Astrocyte (in vitro differentiated cells and primary cell): Measurements from ENCODE around the gene SPOCK2. TPM values are rescaled to one million over a fixed set of nuclear protein-coding genes. Genes with fewer than 3 reads are reported as not detected.

Source experiments
- DNase-seq: peaks from one replicate; pipeline ENCODE4 v3.0.0-alpha.2; 2010; ENCODE audit warnings: low read depth
- FAIRE-seq: peaks from 2 replicates; lab custom pipeline; 2011; peaks lifted over from hg19 to GRCh38; lab: Jason Lieb, UNC
- H2AFZ ChIP-seq: 2 replicates; pipeline ENCODE4 v1.6.0; 2012; ENCODE audit warnings: low read depth, low read length, inconsistent platforms
- H3K27ac ChIP-seq: 2 replicates; pipeline ENCODE4 v1.5.1; 2011; ENCODE audit warnings: low read depth, low read length, inconsistent platforms
- H3K27me3 ChIP-seq: 2 replicates; pipeline ENCODE4 v1.6.0; 2011; ENCODE audit warnings: low read length, inconsistent platforms; ENCODE audit not compliant: insufficient read depth
- H3K36me3 ChIP-seq: 2 replicates; pipeline ENCODE4 v1.5.1; 2011; ENCODE audit warnings: low read length, inconsistent platforms; ENCODE audit not compliant: insufficient read depth
- H3K4me1 ChIP-seq: 2 replicates; pipeline ENCODE4 v1.5.1; 2011; ENCODE audit warnings: low read length, inconsistent platforms; ENCODE audit not compliant: insufficient read depth
- H3K4me2 ChIP-seq: 2 replicates; pipeline ENCODE4 v1.6.0; 2012; ENCODE audit warnings: low read length, inconsistent platforms
- H3K4me3 ChIP-seq: 2 replicates; pipeline ENCODE4 v1.5.1; 2011; ENCODE audit warnings: low read depth, mild to moderate bottlenecking, low read length, inconsistent platforms; ENCODE audit not compliant: insufficient read depth
- H3K79me2 ChIP-seq: 2 replicates; pipeline ENCODE4 v1.6.0; 2012; ENCODE audit warnings: mild to moderate bottlenecking, low read length, inconsistent platforms; ENCODE audit not compliant: insufficient read depth
- H3K9ac ChIP-seq: 2 replicates; pipeline ENCODE4 v1.6.0; 2012; ENCODE audit warnings: mild to moderate bottlenecking, low read length, inconsistent platforms
- H3K9me3 ChIP-seq: 2 replicates; pipeline ENCODE4 v1.5.1; 2012; ENCODE audit warnings: low read depth, mild to moderate bottlenecking, low read length, inconsistent platforms; ENCODE audit not compliant: insufficient read depth
- H4K20me1 ChIP-seq: 2 replicates; pipeline ENCODE4 v1.6.0; 2012; ENCODE audit warnings: low read length, inconsistent platforms; ENCODE audit not compliant: insufficient read depth
- H3K27ac Mint-ChIP-seq: one replicate; pipeline ENCODE4 v1.8.0; 2021; ENCODE audit warnings: mild to moderate bottlenecking, mixed read lengths; ENCODE audit not compliant: unreplicated experiment
- H3K27me3 Mint-ChIP-seq: one replicate; pipeline ENCODE4 v1.8.0; 2021; ENCODE audit warnings: low read depth, mixed read lengths; ENCODE audit not compliant: unreplicated experiment
- H3K36me3 Mint-ChIP-seq: one replicate; pipeline ENCODE4 v1.8.0; 2021; ENCODE audit warnings: low read depth, mixed read lengths; ENCODE audit not compliant: unreplicated experiment
- H3K4me1 Mint-ChIP-seq: one replicate; pipeline ENCODE4 v1.8.0; 2021; ENCODE audit warnings: low read depth, mixed read lengths; ENCODE audit not compliant: unreplicated experiment
- H3K4me3 Mint-ChIP-seq: one replicate; pipeline ENCODE4 v1.8.0; 2021; ENCODE audit warnings: mild to moderate bottlenecking, moderate library complexity, mixed read lengths; ENCODE audit not compliant: unreplicated experiment
- H3K9me3 Mint-ChIP-seq: one replicate; pipeline ENCODE4 v1.8.0; 2021; ENCODE audit warnings: mild to moderate bottlenecking, mixed read lengths; ENCODE audit not compliant: unreplicated experiment
- CTCF ChIP-seq: IDR thresholded peaks from 2 replicates; pipeline ENCODE4 v1.5.1; 2011; ENCODE audit warnings: low read depth, mild to moderate bottlenecking, inconsistent platforms, low read length, moderate library complexity; ENCODE audit not compliant: insufficient read depth
- EZH2 ChIP-seq: IDR thresholded peaks from 2 replicates; pipeline ENCODE4 v1.6.1; 2012; ENCODE audit warnings: mild to moderate bottlenecking, low read length, inconsistent platforms; ENCODE audit not compliant: insufficient read depth
- total RNA-seq: library from RNA; stranded (reverse); gene quantifications from 2 replicates; pipeline ENCODE4 v1.2.1, GENCODE V29; 2021

The SPOCK2 gene
- total RNA-seq, 1 donor from 2014 or later, result 0.89 TPM

DNA sequence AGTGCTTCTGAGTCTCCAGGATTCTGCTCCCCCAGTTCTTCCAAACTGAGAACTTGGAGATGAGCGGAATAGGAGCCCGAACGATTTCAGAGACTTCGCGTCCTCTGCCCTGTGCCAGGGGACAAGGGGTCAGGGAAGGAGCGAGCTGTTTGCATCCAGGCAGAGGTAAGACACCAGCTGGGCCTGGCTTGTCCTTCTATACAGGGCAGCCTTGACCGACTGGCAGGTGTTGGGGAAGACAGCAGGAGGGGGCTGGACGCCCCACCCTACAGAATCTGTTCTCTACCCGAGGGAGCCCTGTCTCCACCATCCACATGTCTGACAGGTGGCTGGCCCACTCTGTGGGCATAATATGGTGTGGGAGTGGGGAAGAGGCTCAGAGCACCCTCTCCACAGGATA is 7.1 kb downstream of the SPOCK2 start:
- FAIRE-seq (no peak), DNase-seq (no peak)
- H3K36me3 ChIP-seq, result no peaks in the 10 kb centered on the region
- Mint-ChIP-seq H3K27ac (no peak overlapping the region), H3K9me3 (peaks cover 4% of the 10 kb centered on the region), H3K4me3 (no peak overlapping the region), H3K36me3 (peaks cover 2% of the 10 kb centered on the region), H3K4me1 (peaks cover 3% of the 10 kb centered on the region), H3K27me3 (peaks cover 43% of the 10 kb centered on the region)
- H3K4me3 ChIP-seq, result no peak overlapping the region
- peaks cover 4% of the 10 kb centered on the region for H4K20me1 ChIP-seq
- no peaks in the 10 kb centered on the region for H3K4me1 ChIP-seq
- H3K4me2 ChIP-seq, result no peak overlapping the region
- no peaks in the 10 kb centered on the region for H3K9me3 ChIP-seq
- H2AFZ ChIP-seq, result no peak overlapping the region
- no peaks in the 10 kb centered on the region for H3K79me2 ChIP-seq
- no peak overlapping the region for H3K9ac ChIP-seq
- H3K27ac ChIP-seq, result no peak overlapping the region
- TF ChIP-seq CTCF, result no peak
- no peak for TF ChIP-seq EZH2
- H3K27me3 ChIP-seq, result peaks cover 25% of the 10 kb centered on the region

- Histone ChIP-seq H3K4me3 (no peak overlapping the region), H2AFZ (no peak overlapping the region), H3K9ac (no peak overlapping the region), H3K27ac (no peak overlapping the region), H3K9me3 (no peaks in the 10 kb centered on the region), H3K4me2 (no peak overlapping the region), H3K4me1 (no peaks in the 10 kb centered on the region), H3K36me3 (no peaks in the 10 kb centered on the region), H4K20me1 (no peaks in the 10 kb centered on the region), H3K79me2 (no peaks in the 10 kb centered on the region), H3K27me3 (peaks cover 16% of the 10 kb centered on the region)
- FAIRE-seq (no peak), DNase-seq (no peak)
- no peak for TF ChIP-seq CTCF
- no peak for TF ChIP-seq EZH2
- Mint-ChIP-seq H3K9me3 (peaks cover 4% of the 10 kb centered on the region), H3K36me3 (peaks cover 2% of the 10 kb centered on the region), H3K4me1 (no peaks in the 10 kb centered on the region), H3K27ac (no peak overlapping the region), H3K4me3 (no peak overlapping the region), H3K27me3 (peaks cover 38% of the 10 kb centered on the region)
Measured at GRCh38 chr10:72080042-72080975, 8.0 kb downstream of the SPOCK2 start.

DNA sequence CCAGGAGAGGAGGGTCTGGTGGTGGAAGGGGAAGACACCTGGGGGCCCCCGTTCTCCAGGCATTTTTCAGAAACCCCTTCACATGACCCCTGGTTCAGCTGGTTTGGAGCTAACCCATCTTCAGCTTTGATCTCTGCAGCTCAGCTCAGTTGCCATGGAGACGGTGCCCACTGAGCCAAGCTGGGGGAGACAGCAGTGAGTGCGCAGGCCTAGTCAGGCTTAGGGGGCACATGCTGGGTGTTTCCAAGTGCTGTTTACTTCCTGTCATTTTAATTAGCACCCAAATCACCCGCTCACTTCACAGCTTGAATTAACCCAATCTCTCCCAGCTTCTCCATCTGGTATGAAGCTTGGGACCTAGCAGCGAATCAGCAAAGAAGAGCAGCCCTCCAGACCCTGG is 9.0 kb downstream of the SPOCK2 start:
- FAIRE-seq (no peak), DNase-seq (no peak)
- Histone ChIP-seq H3K27ac (no peak overlapping the region), H4K20me1 (no peaks in the 10 kb centered on the region), H3K36me3 (no peaks in the 10 kb centered on the region), H3K79me2 (no peaks in the 10 kb centered on the region), H3K9ac (no peak overlapping the region), H3K4me1 (no peaks in the 10 kb centered on the region), H3K9me3 (no peaks in the 10 kb centered on the region), H3K4me3 (no peak overlapping the region), H2AFZ (no peak overlapping the region), H3K27me3 (peaks cover 12% of the 10 kb centered on the region), H3K4me2 (no peak overlapping the region)
- Mint-ChIP-seq H3K27me3 (peaks cover 34% of the 10 kb centered on the region), H3K36me3 (peaks cover 2% of the 10 kb centered on the region), H3K4me3 (no peak overlapping the region), H3K4me1 (no peaks in the 10 kb centered on the region), H3K27ac (no peak overlapping the region), H3K9me3 (peaks cover 2% of the 10 kb centered on the region)
- TF ChIP-seq EZH2 (no peak), CTCF (no peak)
